HCT116 (cell line): Measurements from ENCODE around the gene HNRNPUL2. TPM values are rescaled to one million over a fixed set of nuclear protein-coding genes. Genes with fewer than 3 reads are reported as not detected.
A peak's percentile ranks its signal among the peaks of the same experiment; 100 is the strongest.

Experiments used
- ATAC-seq: fragments of 200-7000 bp; cut with Tn5 transposase; 2 replicates; pipeline ENCODE4 v1.9.1; 2020; ENCODE audit warnings: mild to moderate bottlenecking, moderate library complexity
- BruUV-seq: library from RNA; stranded (reverse); fragments of 400-500 nt; replicated peaks from 2 replicates; lab custom pipeline; 2021; lab: Mats Ljungman, UMichigan
- CTCF ChIA-PET: fragments of 300-600 bp; sonication (Branson Sonifier 250); formaldehyde crosslinking; loops from one replicate; lab custom pipeline; 2021; ENCODE audit warnings: antibody characterized with exemption; lab: Charles Lee
- POLR2A ChIA-PET: fragments of 300-600, 350-600 bp; sonication (Branson Sonifier 250); formaldehyde crosslinking; loops from one replicate; lab custom pipeline; 2021; ENCODE audit warnings: antibody characterized with exemption; lab: Charles Lee
- RAD21 ChIA-PET, 2 experiments: fragments of 300-600 bp; sonication (Branson Sonifier 250); formaldehyde crosslinking; loops; one replicate each; lab custom pipeline; 2023; ENCODE audit warnings: low total read pairs in 2 of 2; ENCODE audit not compliant: uncharacterized antibody in 2 of 2, unreplicated experiment in 2 of 2, low non-redundant PET in 1 of 2; lab: Charles Lee
- DNase-seq: peaks from one replicate; pipeline ENCODE4 v3.0.0-alpha.2; 2010; ENCODE audit warnings: low read depth, low spot score
- H2AFZ ChIP-seq: fragments of 200-600 bp; shearing (Covaris generic), sonication (generic); 2 replicates; pipeline ENCODE4 v1.6.1; 2017; ENCODE audit warnings: low read depth, mixed run types, mixed read lengths, antibody characterized with exemption, low read length; ENCODE audit not compliant: poor library complexity, severe bottlenecking
- H3K27ac ChIP-seq: 2 replicates; pipeline ENCODE4 v1.5.1; 2012; ENCODE audit warnings: low read depth, low read length
- H3K27me3 ChIP-seq: fragments of 200-600 bp; sonication (generic); 2 replicates; pipeline ENCODE4 v1.6.1; 2016; ENCODE audit warnings: mixed run types, low read length, mixed read lengths; ENCODE audit not compliant: insufficient read depth
- H3K36me3 ChIP-seq, 2 experiments: fragments of 200-500 bp in 1 of 2; fragments of 200-600 bp in 1 of 2; sonication (Bioruptor generic) in 1 of 2; sonication (generic) in 1 of 2; 2 replicates each; pipeline versions ENCODE4 v1.5.1 to v1.6.1; 2014 to 2016; ENCODE audit warnings: low read length in 2 of 2, inconsistent platforms in 1 of 2, mixed read lengths in 1 of 2, mixed run types in 1 of 2; ENCODE audit not compliant: insufficient read depth in 2 of 2, control insufficient read depth in 1 of 2
- H3K4me1 ChIP-seq, 2 experiments: fragments of 200-600 bp in 1 of 2; sonication (generic) in 1 of 2; 2 replicates each; pipeline versions ENCODE4 v1.5.1 to v1.6.1; 2012 to 2017; ENCODE audit warnings: low read length in 2 of 2, inconsistent platforms in 1 of 2, mild to moderate bottlenecking in 1 of 2, mixed read lengths in 1 of 2, mixed run types in 1 of 2, moderate library complexity in 1 of 2; ENCODE audit not compliant: insufficient read depth in 2 of 2, control insufficient read depth in 1 of 2
- H3K4me2 ChIP-seq: fragments of 200-600 bp; sonication (generic); 2 replicates; pipeline ENCODE4 v1.6.1; 2017; ENCODE audit warnings: mixed run types, low read length, mixed read lengths
- H3K4me3 ChIP-seq, 2 experiments: fragments of 200-600 bp in 1 of 2; sonication (generic) in 1 of 2; replicated peaks in 1 of 2; 2 replicates each; pipeline ENCODE4 v1.5.1; 2011 to 2016; ENCODE audit warnings: low read length in 2 of 2, control low read depth in 1 of 2, low read depth in 1 of 2, mild to moderate bottlenecking in 1 of 2, mixed read lengths in 1 of 2, mixed run types in 1 of 2
- H3K79me2 ChIP-seq: fragments of 200-600 bp; sonication (generic); 2 replicates; pipeline ENCODE4 v1.6.1; 2017; ENCODE audit warnings: mild to moderate bottlenecking, mixed run types, low read length, moderate library complexity, mixed read lengths; ENCODE audit not compliant: insufficient read depth
- H3K9ac ChIP-seq: fragments of 200-600 bp; sonication (generic); 2 replicates; pipeline ENCODE4 v1.6.1; 2016; ENCODE audit warnings: low read length, mixed read lengths
- H3K9me2 ChIP-seq: fragments of 200-600 bp; sonication (generic), shearing (Covaris generic); 2 replicates; pipeline ENCODE4 v1.6.1; 2017; ENCODE audit warnings: mixed run types, mild to moderate bottlenecking, moderate library complexity; ENCODE audit not compliant: insufficient read depth
- H3K9me3 ChIP-seq, 2 experiments: fragments of 200-500 bp in 1 of 2; fragments of 200-600 bp in 1 of 2; sonication (Bioruptor generic) in 1 of 2; sonication (generic) in 1 of 2; 2 replicates each; pipeline ENCODE4 v1.6.1; 2014 to 2017; ENCODE audit warnings: low read length in 2 of 2, mixed read lengths in 2 of 2, inconsistent platforms in 1 of 2, low read depth in 1 of 2, mild to moderate bottlenecking in 1 of 2, mixed run types in 1 of 2, moderate library complexity in 1 of 2; ENCODE audit not compliant: control insufficient read depth in 1 of 2, insufficient read depth in 1 of 2
- H4K20me1 ChIP-seq: fragments of 200-600 bp; sonication (generic), shearing (Covaris generic); 2 replicates; pipeline ENCODE4 v1.6.1; 2017; ENCODE audit warnings: mixed run types, mild to moderate bottlenecking, moderate library complexity; ENCODE audit not compliant: insufficient read depth
- EZH2 ChIP-seq: fragments of 200-600 bp; sonication (generic); IDR thresholded peaks from 2 replicates; pipeline ENCODE4 v1.6.1; 2017; ENCODE audit warnings: antibody characterized with exemption, mixed run types
- POLR2A ChIP-seq: IDR thresholded peaks from 2 replicates; pipeline ENCODE4 v1.7.0; 2011; ENCODE audit warnings: borderline replicate concordance; ENCODE audit not compliant: insufficient read depth, insufficient read length; ENCODE audit errors: extremely low read depth
- POLR2AphosphoS5 ChIP-seq: IDR thresholded peaks from 2 replicates; pipeline ENCODE4 v1.6.1; 2011; ENCODE audit warnings: mild to moderate bottlenecking, low read depth, low read length, moderate library complexity
- TCF7L2 ChIP-seq: IDR thresholded peaks from 2 replicates; pipeline ENCODE4 v1.7.0; 2011; ENCODE audit warnings: borderline replicate concordance, inconsistent platforms; ENCODE audit not compliant: insufficient read depth, insufficient read length; ENCODE audit errors: extremely low read depth
- ZFX ChIP-seq: fragments of 450-650 bp; IDR thresholded peaks from 2 replicates; pipeline ENCODE4 v1.6.1; 2017
- intact Hi-C: fragments of 100-400 bp; cut with micrococcal nuclease; formaldehyde crosslinking; loops from 2 replicates; pipeline ENCODE4 v1.10.0; 2022
- total RNA-seq: library from RNA; stranded (reverse); gene quantifications from one replicate; pipeline ENCODE4 v1.2.1, GENCODE V29; 2021; ENCODE audit not compliant: unreplicated experiment
- TF ChIP-seq, protein P1 (sequence below): IDR thresholded peaks from 2 replicates; pipeline ENCODE4 v1.6.1; 2012

HNRNPUL2 gene
- total RNA-seq, 1 experiment from 2014 or later: 45.8 TPM

DNA sequence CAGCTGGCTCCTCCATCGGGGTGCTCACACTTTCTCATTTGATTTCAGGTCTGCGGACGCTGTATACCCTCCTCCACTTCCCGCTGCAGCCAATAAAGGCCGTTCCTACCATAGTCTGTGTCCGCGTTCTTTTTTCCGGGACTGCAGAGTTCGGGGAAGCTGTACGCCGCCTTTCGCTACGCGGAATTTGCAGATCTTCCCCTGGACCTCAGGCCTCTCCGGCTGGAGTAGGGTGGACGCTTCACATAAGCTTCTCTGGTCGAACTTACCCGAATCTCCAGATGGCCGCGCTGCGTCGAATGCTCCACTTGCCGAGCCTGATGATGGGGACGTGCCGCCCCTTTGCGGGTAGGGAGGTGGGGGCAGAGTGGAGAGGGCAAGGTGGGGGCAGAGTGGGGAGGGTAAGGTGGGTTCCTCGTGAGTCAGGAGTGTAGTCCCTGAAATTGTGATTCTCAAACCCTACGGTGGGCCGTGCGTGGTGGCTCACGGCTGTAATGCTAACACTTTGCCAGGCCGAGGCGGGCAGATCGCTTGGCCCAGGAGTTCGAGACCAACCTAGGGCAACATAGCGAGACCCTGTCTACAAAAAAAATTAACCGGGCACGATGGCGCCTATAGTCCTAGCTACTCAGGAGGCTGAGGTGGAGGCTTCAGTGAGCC lies 61.5 kb downstream of the HNRNPUL2 start:
- peak; percentile 12 for ATAC-seq
- peaks cover 62% of the 10 kb centered on the region for H3K79me2 ChIP-seq
- TF ChIP-seq ZFX (0 out of 2 replicates have a peak, but pooled peaks have one; percentile 0), EZH2 (no peak), TCF7L2 (no peak), POLR2AphosphoS5 (peak; percentile 54; the same call in 1 of the 2 replicates), POLR2A (peak; percentile 29)
- TF ChIP-seq, protein P1, sequence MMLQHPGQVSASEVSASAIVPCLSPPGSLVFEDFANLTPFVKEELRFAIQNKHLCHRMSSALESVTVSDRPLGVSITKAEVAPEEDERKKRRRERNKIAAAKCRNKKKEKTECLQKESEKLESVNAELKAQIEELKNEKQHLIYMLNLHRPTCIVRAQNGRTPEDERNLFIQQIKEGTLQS: no peak
- H3K4me3 ChIP-seq: peak overlapping the region; percentile 99
- peak overlapping the region; percentile 98 for H3K4me2 ChIP-seq
- H4K20me1 ChIP-seq: no peaks in the 10 kb centered on the region
- intact Hi-C loops: no loop called here
- no peak overlapping the region for H2AFZ ChIP-seq
- H3K9me2 ChIP-seq: no peaks in the 10 kb centered on the region
- H3K9me3 ChIP-seq: no peaks in the 10 kb centered on the region
- ChIA-PET RAD21 (interaction anchor here in 1 of 2 experiments (1.7 kb wide), 1 partner anchor 13 kb away, joined by 6 read pairs; the partner anchor contains the start of gene INTS5), POLR2A (interaction anchor here (0.7 to 8.9 kb wide), 33 partner anchors 9 to 1523 kb away, joined by 3 to 195 read pairs (median 6); partner anchors contain the start of genes B3GAT3, EEF1G, GANAB and HNRNPUL2), CTCF (interaction anchor here (0.6 to 1.9 kb wide), 7 partner anchors 11 to 327 kb away, joined by 3 to 6 read pairs (median 4); partner anchors contain the start of genes INTS5 and TUT1)
- H3K27me3 ChIP-seq: no peaks in the 10 kb centered on the region
- H3K9ac ChIP-seq: peak overlapping the region; percentile 100
- peak overlapping the region; percentile 96 for H3K27ac ChIP-seq
- peaks cover 11 to 32% of the 10 kb centered on the region in 2 experiments; a peak in 3 of 4 replicates for H3K36me3 ChIP-seq
- DNase-seq: no peak
- no TSS peak for BruUV-seq
- peaks cover 29 to 49% of the 10 kb centered on the region in 2 experiments; a peak in 3 of 4 replicates for H3K4me1 ChIP-seq
